K562 (cell line): ENCODE results near the gene PTPN1. TPM values are rescaled to one million over a fixed set of nuclear protein-coding genes. Genes with fewer than 3 reads are reported as not detected.

ENCODE experiments used
- ARNT ChIP-seq, 2 experiments: fragments of 450-650 bp; IDR thresholded peaks; 2 replicates each; pipeline ENCODE4 v1.6.1; 2016; ENCODE audit warnings: mild to moderate bottlenecking in 1 of 2
- CBFA2T2 ChIP-seq: fragments of 450-650 bp; conservative IDR thresholded peaks from 2 replicates; pipeline ENCODE4 v1.6.1; 2017; ENCODE audit warnings: mild to moderate bottlenecking
- HDAC2 ChIP-seq: fragments of 450-650 bp; IDR thresholded peaks from 2 replicates; pipeline ENCODE4 v1.6.1; 2016; ENCODE audit warnings: mild to moderate bottlenecking
- HNRNPK ChIP-seq: fragments of 200-400 bp; formaldehyde crosslinking; IDR thresholded peaks from one replicate; pipeline ENCODE4 v1.6.1; 2018; ENCODE audit warnings: mild to moderate bottlenecking, low read depth, low read length; ENCODE audit not compliant: poor library complexity, severe bottlenecking
- RAD21 ChIP-seq, 2 experiments: fragments of 250-450 bp in 1 of 2; fragments of 450-650 bp in 1 of 2; sonication (Bioruptor Pico) in 1 of 2; formaldehyde crosslinking in 1 of 2; IDR thresholded peaks in 1 of 2; conservative IDR thresholded peaks in 1 of 2; 2 replicates each; pipeline versions ENCODE4 v1.4.0 to v1.8.0; 2020 to 2022; ENCODE audit warnings: mild to moderate bottlenecking in 2 of 2, moderate library complexity in 1 of 2
- RB1 ChIP-seq: fragments of 450-650 bp; IDR thresholded peaks from 2 replicates; pipeline ENCODE4 v1.6.1; 2017; ENCODE audit warnings: low read depth, mild to moderate bottlenecking
- RBBP5 ChIP-seq: fragments of 200-600 bp; sonication (generic); IDR thresholded peaks from 2 replicates; pipeline ENCODE4 v1.6.1; 2012; ENCODE audit warnings: borderline replicate concordance, mild to moderate bottlenecking, low read length, control low read depth, inconsistent platforms; ENCODE audit not compliant: insufficient read depth, poor library complexity, severe bottlenecking
- TGIF2 ChIP-seq: sonication (generic); formaldehyde crosslinking; IDR thresholded peaks from 2 replicates; pipeline ENCODE4 v1.8.1; 2022; ENCODE audit warnings: mild to moderate bottlenecking, missing genetic modification reagents, moderate library complexity
- polyA plus RNA-seq, 8 experiments: library from polyadenylated mRNA; depleted of rRNA in 4 of 8; stranded (reverse) in 5 of 8; unstranded in 3 of 8; fragments of >200 nt; fragmentation: Nextera tagmentation in 2 of 8; fragmentation: Illumina TruSeq in 1 of 8; extraction: Ambion mirVana in 2 of 8; extraction: Trizol in 1 of 8; gene quantifications; 2 replicates each; pipeline versions ENCODE4 v1.2.1 to v1.2.3, GENCODE V29; 2011 to 2014; ENCODE audit warnings: inconsistent platforms in 1 of 8, missing spikeins in 1 of 8
- total RNA-seq, 7 experiments: library from RNA; depleted of rRNA in 6 of 7; stranded (reverse); fragments of >200 nt in 6 of 7; fragmentation: Illumina TruSeq in 2 of 7; extraction: Trizol in 2 of 7; gene quantifications; 2 replicates each; pipeline versions ENCODE4 v1.2.1 to v1.2.3, GENCODE V29; 2011 to 2021; ENCODE audit warnings: low replicate concordance in 1 of 7
- TF ChIP-seq, protein P1 (sequence below): fragments of 200-800 bp; sonication (Bioruptor generic); IDR thresholded peaks from 2 replicates; pipeline ENCODE4 v1.6.1; 2017; ENCODE audit warnings: missing genetic modification characterization, missing compliant biosample characterization
- TF ChIP-seq, protein P2 (sequence below): fragments of 450-650 bp; IDR thresholded peaks from 2 replicates; pipeline ENCODE4 v1.6.1; 2017; ENCODE audit warnings: antibody characterized with exemption, mild to moderate bottlenecking
- TF ChIP-seq, protein P3 (sequence below): fragments of 450-650 bp; formaldehyde crosslinking; IDR thresholded peaks from 2 replicates; pipeline ENCODE4 v1.4.0; 2020; ENCODE audit warnings: mild to moderate bottlenecking
- TF ChIP-seq, protein P4 (sequence below): fragments of 250-450 bp; sonication (Bioruptor Pico); IDR thresholded peaks from 2 replicates; pipeline ENCODE4 v1.8.0; 2022; ENCODE audit warnings: inconsistent platforms
- TF ChIP-seq, protein P5 (sequence below): fragments of 450-650 bp; formaldehyde crosslinking; IDR thresholded peaks from 2 replicates; pipeline ENCODE4 v1.4.0; 2020; ENCODE audit warnings: mild to moderate bottlenecking, mixed read lengths
- TF ChIP-seq, protein P6 (sequence below), 2 experiments: fragments of 450-650 bp; conservative IDR thresholded peaks; 2 replicates each; pipeline ENCODE4 v1.6.1; 2017; ENCODE audit warnings: mild to moderate bottlenecking in 2 of 2, moderate library complexity in 2 of 2

The PTPN1 gene
- total and polyA plus RNA-seq, 9 of the 15 experiments (the other 6 are each of a cell fraction or from before 2014, with no cell fraction given) = 11.0 to 85.3 (median 54.0) TPM

DNA sequence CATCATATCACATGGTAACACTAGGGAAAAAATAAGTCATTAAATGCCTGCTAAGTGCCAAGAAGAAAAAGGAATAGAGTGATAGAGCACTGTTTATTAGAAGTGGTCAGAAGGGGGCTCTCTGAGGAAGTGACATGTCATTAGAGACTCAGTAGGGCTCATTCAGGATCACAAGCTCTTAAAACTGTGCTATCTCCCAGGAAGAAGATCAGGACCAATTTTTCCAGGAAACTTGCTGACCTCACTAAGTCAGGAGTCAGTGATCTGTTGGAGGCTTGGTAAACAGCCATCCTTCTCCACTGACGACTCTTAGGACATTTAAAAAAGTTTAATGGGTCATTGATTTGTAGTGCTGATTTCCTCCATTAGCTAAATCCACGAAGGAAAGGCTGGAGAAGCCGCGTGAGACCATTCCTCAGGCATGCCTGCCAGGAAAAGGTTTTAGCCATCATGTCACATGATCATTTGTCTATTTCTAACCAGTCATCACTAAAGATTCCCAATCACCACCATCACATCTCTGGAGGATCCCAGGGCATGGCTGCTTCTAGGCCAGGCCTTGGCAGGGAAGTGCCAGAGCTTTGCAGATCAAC is 5.9 kb upstream of the PTPN1 start (continued):
- no peak for TF ChIP-seq RBBP5
- TF ChIP-seq, protein P1, sequence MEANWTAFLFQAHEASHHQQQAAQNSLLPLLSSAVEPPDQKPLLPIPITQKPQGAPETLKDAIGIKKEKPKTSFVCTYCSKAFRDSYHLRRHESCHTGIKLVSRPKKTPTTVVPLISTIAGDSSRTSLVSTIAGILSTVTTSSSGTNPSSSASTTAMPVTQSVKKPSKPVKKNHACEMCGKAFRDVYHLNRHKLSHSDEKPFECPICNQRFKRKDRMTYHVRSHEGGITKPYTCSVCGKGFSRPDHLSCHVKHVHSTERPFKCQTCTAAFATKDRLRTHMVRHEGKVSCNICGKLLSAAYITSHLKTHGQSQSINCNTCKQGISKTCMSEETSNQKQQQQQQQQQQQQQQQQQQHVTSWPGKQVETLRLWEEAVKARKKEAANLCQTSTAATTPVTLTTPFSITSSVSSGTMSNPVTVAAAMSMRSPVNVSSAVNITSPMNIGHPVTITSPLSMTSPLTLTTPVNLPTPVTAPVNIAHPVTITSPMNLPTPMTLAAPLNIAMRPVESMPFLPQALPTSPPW (CRISPR knock-in tag) = 0 out of 2 replicates have a peak, but pooled peaks have one; percentile 18
- no peak for TF ChIP-seq HNRNPK
- TF ChIP-seq HDAC2 = no peak
- TF ChIP-seq, protein P2, sequence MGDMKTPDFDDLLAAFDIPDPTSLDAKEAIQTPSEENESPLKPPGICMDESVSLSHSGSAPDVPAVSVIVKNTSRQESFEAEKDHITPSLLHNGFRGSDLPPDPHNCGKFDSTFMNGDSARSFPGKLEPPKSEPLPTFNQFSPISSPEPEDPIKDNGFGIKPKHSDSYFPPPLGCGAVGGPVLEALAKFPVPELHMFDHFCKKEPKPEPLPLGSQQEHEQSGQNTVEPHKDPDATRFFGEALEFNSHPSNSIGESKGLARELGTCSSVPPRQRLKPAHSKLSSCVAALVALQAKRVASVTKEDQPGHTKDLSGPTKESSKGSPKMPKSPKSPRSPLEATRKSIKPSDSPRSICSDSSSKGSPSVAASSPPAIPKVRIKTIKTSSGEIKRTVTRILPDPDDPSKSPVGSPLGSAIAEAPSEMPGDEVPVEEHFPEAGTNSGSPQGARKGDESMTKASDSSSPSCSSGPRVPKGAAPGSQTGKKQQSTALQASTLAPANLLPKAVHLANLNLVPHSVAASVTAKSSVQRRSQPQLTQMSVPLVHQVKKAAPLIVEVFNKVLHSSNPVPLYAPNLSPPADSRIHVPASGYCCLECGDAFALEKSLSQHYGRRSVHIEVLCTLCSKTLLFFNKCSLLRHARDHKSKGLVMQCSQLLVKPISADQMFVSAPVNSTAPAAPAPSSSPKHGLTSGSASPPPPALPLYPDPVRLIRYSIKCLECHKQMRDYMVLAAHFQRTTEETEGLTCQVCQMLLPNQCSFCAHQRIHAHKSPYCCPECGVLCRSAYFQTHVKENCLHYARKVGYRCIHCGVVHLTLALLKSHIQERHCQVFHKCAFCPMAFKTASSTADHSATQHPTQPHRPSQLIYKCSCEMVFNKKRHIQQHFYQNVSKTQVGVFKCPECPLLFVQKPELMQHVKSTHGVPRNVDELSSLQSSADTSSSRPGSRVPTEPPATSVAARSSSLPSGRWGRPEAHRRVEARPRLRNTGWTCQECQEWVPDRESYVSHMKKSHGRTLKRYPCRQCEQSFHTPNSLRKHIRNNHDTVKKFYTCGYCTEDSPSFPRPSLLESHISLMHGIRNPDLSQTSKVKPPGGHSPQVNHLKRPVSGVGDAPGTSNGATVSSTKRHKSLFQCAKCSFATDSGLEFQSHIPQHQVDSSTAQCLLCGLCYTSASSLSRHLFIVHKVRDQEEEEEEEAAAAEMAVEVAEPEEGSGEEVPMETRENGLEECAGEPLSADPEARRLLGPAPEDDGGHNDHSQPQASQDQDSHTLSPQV = peak; percentile 77; the same call in 1 of the 2 replicates
- TF ChIP-seq, protein P3, sequence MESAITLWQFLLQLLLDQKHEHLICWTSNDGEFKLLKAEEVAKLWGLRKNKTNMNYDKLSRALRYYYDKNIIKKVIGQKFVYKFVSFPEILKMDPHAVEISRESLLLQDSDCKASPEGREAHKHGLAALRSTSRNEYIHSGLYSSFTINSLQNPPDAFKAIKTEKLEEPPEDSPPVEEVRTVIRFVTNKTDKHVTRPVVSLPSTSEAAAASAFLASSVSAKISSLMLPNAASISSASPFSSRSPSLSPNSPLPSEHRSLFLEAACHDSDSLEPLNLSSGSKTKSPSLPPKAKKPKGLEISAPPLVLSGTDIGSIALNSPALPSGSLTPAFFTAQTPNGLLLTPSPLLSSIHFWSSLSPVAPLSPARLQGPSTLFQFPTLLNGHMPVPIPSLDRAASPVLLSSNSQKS (CRISPR knock-in tag) = no peak
- no peak for TF ChIP-seq RB1
- TF ChIP-seq RAD21 (CRISPR knock-in tag; conservative IDR thresholded peaks at IDR 0.05 in 1 of 2, IDR thresholded peaks at IDR 0.05 in 1 of 2) = peak; percentile 50 to 74
- TF ChIP-seq, protein P4, sequence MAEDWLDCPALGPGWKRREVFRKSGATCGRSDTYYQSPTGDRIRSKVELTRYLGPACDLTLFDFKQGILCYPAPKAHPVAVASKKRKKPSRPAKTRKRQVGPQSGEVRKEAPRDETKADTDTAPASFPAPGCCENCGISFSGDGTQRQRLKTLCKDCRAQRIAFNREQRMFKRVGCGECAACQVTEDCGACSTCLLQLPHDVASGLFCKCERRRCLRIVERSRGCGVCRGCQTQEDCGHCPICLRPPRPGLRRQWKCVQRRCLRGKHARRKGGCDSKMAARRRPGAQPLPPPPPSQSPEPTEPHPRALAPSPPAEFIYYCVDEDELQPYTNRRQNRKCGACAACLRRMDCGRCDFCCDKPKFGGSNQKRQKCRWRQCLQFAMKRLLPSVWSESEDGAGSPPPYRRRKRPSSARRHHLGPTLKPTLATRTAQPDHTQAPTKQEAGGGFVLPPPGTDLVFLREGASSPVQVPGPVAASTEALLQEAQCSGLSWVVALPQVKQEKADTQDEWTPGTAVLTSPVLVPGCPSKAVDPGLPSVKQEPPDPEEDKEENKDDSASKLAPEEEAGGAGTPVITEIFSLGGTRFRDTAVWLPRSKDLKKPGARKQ (CRISPR knock-in tag) = 0 out of 2 replicates have a peak, but pooled peaks have one; percentile 10
- TF ChIP-seq, protein P5, sequence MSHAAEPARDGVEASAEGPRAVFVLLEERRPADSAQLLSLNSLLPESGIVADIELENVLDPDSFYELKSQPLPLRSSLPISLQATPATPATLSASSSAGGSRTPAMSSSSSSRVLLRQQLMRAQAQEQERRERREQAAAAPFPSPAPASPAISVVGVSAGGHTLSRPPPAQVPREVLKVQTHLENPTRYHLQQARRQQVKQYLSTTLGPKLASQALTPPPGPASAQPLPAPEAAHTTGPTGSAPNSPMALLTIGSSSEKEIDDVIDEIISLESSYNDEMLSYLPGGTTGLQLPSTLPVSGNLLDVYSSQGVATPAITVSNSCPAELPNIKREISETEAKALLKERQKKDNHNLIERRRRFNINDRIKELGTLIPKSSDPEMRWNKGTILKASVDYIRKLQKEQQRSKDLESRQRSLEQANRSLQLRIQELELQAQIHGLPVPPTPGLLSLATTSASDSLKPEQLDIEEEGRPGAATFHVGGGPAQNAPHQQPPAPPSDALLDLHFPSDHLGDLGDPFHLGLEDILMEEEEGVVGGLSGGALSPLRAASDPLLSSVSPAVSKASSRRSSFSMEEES = peak; percentile 92
- no peak for TF ChIP-seq TGIF2 (CRISPR knock-in tag)
- TF ChIP-seq, protein P6, sequence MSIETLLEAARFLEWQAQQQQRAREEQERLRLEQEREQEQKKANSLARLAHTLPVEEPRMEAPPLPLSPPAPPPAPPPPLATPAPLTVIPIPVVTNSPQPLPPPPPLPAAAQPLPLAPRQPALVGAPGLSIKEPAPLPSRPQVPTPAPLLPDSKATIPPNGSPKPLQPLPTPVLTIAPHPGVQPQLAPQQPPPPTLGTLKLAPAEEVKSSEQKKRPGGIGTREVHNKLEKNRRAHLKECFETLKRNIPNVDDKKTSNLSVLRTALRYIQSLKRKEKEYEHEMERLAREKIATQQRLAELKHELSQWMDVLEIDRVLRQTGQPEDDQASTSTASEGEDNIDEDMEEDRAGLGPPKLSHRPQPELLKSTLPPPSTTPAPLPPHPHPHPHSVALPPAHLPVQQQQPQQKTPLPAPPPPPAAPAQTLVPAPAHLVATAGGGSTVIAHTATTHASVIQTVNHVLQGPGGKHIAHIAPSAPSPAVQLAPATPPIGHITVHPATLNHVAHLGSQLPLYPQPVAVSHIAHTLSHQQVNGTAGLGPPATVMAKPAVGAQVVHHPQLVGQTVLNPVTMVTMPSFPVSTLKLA (conservative IDR thresholded peaks at IDR 0.05) = 0 out of 4 replicates have a peak, but pooled peaks of 1 of the 2 experiments have one; percentile 32
- peak in 1 of 2 experiments; percentile 29; a peak in 1 of 4 replicates for TF ChIP-seq ARNT (IDR thresholded peaks at IDR 0.05)
- TF ChIP-seq CBFA2T2 = no peak
